HUES64 (cell line): Measurements from ENCODE around the gene COL1A2.
A peak's percentile ranks its signal among the peaks of the same experiment; 100 is the strongest.

Source experiments
- H3K27ac ChIP-seq: 2 replicates; pipeline ENCODE4 v1.7.0; 2013; ENCODE audit warnings: low read depth, low read length, inconsistent platforms
- H3K27me3 ChIP-seq: 2 replicates; pipeline ENCODE4 v1.6.1; 2013; ENCODE audit warnings: mild to moderate bottlenecking, low read length; ENCODE audit not compliant: insufficient read depth
- H3K36me3 ChIP-seq: 2 replicates; pipeline ENCODE4 v1.6.1; 2013; ENCODE audit warnings: mild to moderate bottlenecking, low read length; ENCODE audit not compliant: insufficient read depth
- H3K4me1 ChIP-seq: 2 replicates; pipeline ENCODE4 v1.6.1; 2013; ENCODE audit warnings: mild to moderate bottlenecking, low read length, moderate library complexity; ENCODE audit not compliant: insufficient read depth
- H3K4me3 ChIP-seq: 2 replicates; pipeline ENCODE4 v1.5.1; 2013; ENCODE audit warnings: mild to moderate bottlenecking, low read length, moderate library complexity
- H3K9ac ChIP-seq: 2 replicates; pipeline ENCODE4 v1.6.1; 2013; ENCODE audit warnings: mild to moderate bottlenecking, low read depth, low read length
- H3K9me3 ChIP-seq: 2 replicates; pipeline ENCODE4 v1.6.1; 2013; ENCODE audit warnings: low read depth, low read length; ENCODE audit not compliant: insufficient read depth
- WGBS: fragments of 150-250, 120-280 bp; methylation state at CpG from one replicate; pipeline ENCODE4 v1.1.7; 2013; ENCODE audit warnings: missing lambda C conversion rate; 5-methylcytosine and 5-hydroxymethylcytosine counted together

The COL1A2 gene

GRCh38 chr7:94366163-94366562 is 28.5 kb upstream of the COL1A2 start:
- 90% methylated on average over 3 of the region's 3 CpGs for WGBS
- Histone ChIP-seq H3K9ac (no peak overlapping the region), H3K36me3 (no peaks in the 10 kb centered on the region), H3K27me3 (no peaks in the 10 kb centered on the region), H3K9me3 (no peaks in the 10 kb centered on the region), H3K27ac (no peak overlapping the region), H3K4me1 (0 out of 2 replicates have a peak, but pooled peaks cover 3% of the 10 kb centered on the region), H3K4me3 (no peak overlapping the region)

- WGBS = 97% methylated on average over 4 of the region's 4 CpGs
- H3K9me3 ChIP-seq = no peaks in the 10 kb centered on the region
- H3K4me3 ChIP-seq = no peak overlapping the region
- no peak overlapping the region for H3K27ac ChIP-seq
- no peaks in the 10 kb centered on the region for H3K27me3 ChIP-seq
- H3K36me3 ChIP-seq = no peaks in the 10 kb centered on the region
- H3K9ac ChIP-seq = no peak overlapping the region
- H3K4me1 ChIP-seq = 0 out of 2 replicates have a peak, but pooled peaks cover 3% of the 10 kb centered on the region
Observed at GRCh38 chr7:94366832-94367231, 27.9 kb upstream of the COL1A2 start.

- Histone ChIP-seq H3K27ac (no peak overlapping the region), H3K27me3 (no peaks in the 10 kb centered on the region), H3K36me3 (no peaks in the 10 kb centered on the region), H3K9ac (no peak overlapping the region), H3K4me1 (0 out of 2 replicates have a peak, but pooled peaks cover 3% of the 10 kb centered on the region), H3K4me3 (no peak overlapping the region), H3K9me3 (no peaks in the 10 kb centered on the region)
- WGBS = 96% methylated on average over 2 of the region's 2 CpGs
Observed at GRCh38 chr7:94367949-94368348, 26.7 kb upstream of the COL1A2 start.

- Histone ChIP-seq H3K4me1 (0 out of 2 replicates have a peak, but pooled peaks cover 3% of the 10 kb centered on the region), H3K9me3 (no peaks in the 10 kb centered on the region), H3K9ac (no peak overlapping the region), H3K4me3 (no peak overlapping the region), H3K27ac (no peak overlapping the region), H3K27me3 (no peaks in the 10 kb centered on the region), H3K36me3 (no peaks in the 10 kb centered on the region)
- WGBS = 85% methylated on average over 4 of the region's 5 CpGs
Observed at GRCh38 chr7:94368371-94368791, 26.3 kb upstream of the COL1A2 start.

- no peaks in the 10 kb centered on the region for H3K36me3 ChIP-seq
- H3K9me3 ChIP-seq = no peaks in the 10 kb centered on the region
- 29% methylated on average over 1 of the region's 2 CpGs for WGBS
- peaks cover 22% of the 10 kb centered on the region for H3K4me1 ChIP-seq
- no peak overlapping the region for H3K9ac ChIP-seq
- H3K27ac ChIP-seq = peak overlapping the region; percentile 64; the same call in 1 of the 2 replicates
- no peaks in the 10 kb centered on the region for H3K27me3 ChIP-seq
- H3K4me3 ChIP-seq = no peak overlapping the region
Observed at GRCh38 chr7:94374231-94374630, 20.5 kb upstream of the COL1A2 start.

- Histone ChIP-seq H3K27me3 (no peaks in the 10 kb centered on the region), H3K27ac (peak overlapping the region; percentile 64), H3K4me1 (peaks cover 22% of the 10 kb centered on the region), H3K9ac (peak overlapping the region; percentile 9; the same call in 1 of the 2 replicates), H3K36me3 (no peaks in the 10 kb centered on the region), H3K9me3 (no peaks in the 10 kb centered on the region), H3K4me3 (peak overlapping the region; percentile 32)
- 40% methylated on average over 5 of the region's 5 CpGs for WGBS
Observed at GRCh38 chr7:94374721-94375566, 19.8 kb upstream of the COL1A2 start.

- Histone ChIP-seq H3K9me3 (no peaks in the 10 kb centered on the region), H3K27me3 (no peaks in the 10 kb centered on the region), H3K27ac (peak overlapping the region; percentile 64), H3K4me1 (peaks cover 22% of the 10 kb centered on the region), H3K4me3 (peak overlapping the region; percentile 29), H3K36me3 (no peaks in the 10 kb centered on the region), H3K9ac (no peak overlapping the region; the same call in 1 of the 2 replicates)
- WGBS = 18% methylated on average over 2 of the region's 2 CpGs
Observed at GRCh38 chr7:94375691-94376090, 19.0 kb upstream of the COL1A2 start.

- no peak overlapping the region for H3K27ac ChIP-seq
- WGBS = 79% methylated on average over 1 of the region's 1 CpG
Observed at GRCh38 chr7:94376281-94376680, 18.4 kb upstream of the COL1A2 start.

GRCh38 chr7:94378356-94378755 is 16.3 kb upstream of the COL1A2 start:
- H3K27me3 ChIP-seq = no peaks in the 10 kb centered on the region
- H3K9ac ChIP-seq = no peak overlapping the region
- no peaks in the 10 kb centered on the region for H3K36me3 ChIP-seq
- no peak overlapping the region for H3K27ac ChIP-seq
- H3K4me3 ChIP-seq = no peak overlapping the region
- H3K9me3 ChIP-seq = no peaks in the 10 kb centered on the region
- H3K4me1 ChIP-seq = peaks cover 22% of the 10 kb centered on the region
- 76% methylated on average over 3 of the region's 3 CpGs for WGBS

More at GRCh38 chr7:94376281-94376680, 18.4 kb upstream of the COL1A2 start:
- Histone ChIP-seq H3K9me3 (no peaks in the 10 kb centered on the region), H3K36me3 (no peaks in the 10 kb centered on the region), H3K4me1 (peaks cover 22% of the 10 kb centered on the region), H3K27me3 (no peaks in the 10 kb centered on the region), H3K4me3 (no peak overlapping the region), H3K9ac (no peak overlapping the region)

- Histone ChIP-seq H3K27me3 (no peaks in the 10 kb centered on the region), H3K4me3 (no peak overlapping the region), H3K27ac (no peak overlapping the region), H3K9me3 (no peaks in the 10 kb centered on the region), H3K4me1 (peaks cover 13% of the 10 kb centered on the region), H3K9ac (no peak overlapping the region), H3K36me3 (no peaks in the 10 kb centered on the region)
Observed at GRCh38 chr7:94380264-94380663, 14.4 kb upstream of the COL1A2 start.

GRCh38 chr7:94382132-94382531 is 12.6 kb upstream of the COL1A2 start:
- Histone ChIP-seq H3K36me3 (no peaks in the 10 kb centered on the region), H3K27ac (no peak overlapping the region), H3K9ac (no peak overlapping the region), H3K27me3 (no peaks in the 10 kb centered on the region), H3K4me3 (no peak overlapping the region), H3K4me1 (peaks cover 15% of the 10 kb centered on the region), H3K9me3 (no peaks in the 10 kb centered on the region)
- WGBS = 95% methylated on average over 3 of the region's 3 CpGs
